T-cell (primary cell): ENCODE data around the gene CHRNA4. TPM values are rescaled to one million over a fixed set of nuclear protein-coding genes. Genes with fewer than 3 reads are reported as not detected.

Experiments
- ATAC-seq, 4 experiments: fragments of 200-7000 bp in 3 of 4; fragments of 150-1000 bp in 1 of 4; cut with Tn5 transposase; replicated peaks in 1 of 4; 1 replicate in 3 of 4; 2 replicates in 1 of 4; pipeline ENCODE4 v1.10.0; 2021; ENCODE audit warnings: moderate library complexity in 3 of 4, mild to moderate bottlenecking in 2 of 4, moderate number of reproducible peaks in 1 of 4
- CTCF ChIA-PET, 2 donors: fragments of 300-600 bp; sonication (Branson Sonifier 250); formaldehyde crosslinking; loops; one replicate each; lab custom pipeline; 2022; ENCODE audit warnings: antibody characterized with exemption in 2 of 2; lab: Charles Lee
- POLR2A ChIA-PET, 2 donors: fragments of 300-600 bp; sonication (Branson Sonifier 250); formaldehyde crosslinking; loops; one replicate each; lab custom pipeline; 2022; ENCODE audit warnings: antibody characterized with exemption in 2 of 2; lab: Charles Lee
- DNase-seq, 35 experiments: peaks; one replicate each; pipeline versions ENCODE4 v3.0.0 to v3.0.0-alpha.2; 2013 to 2023
- H3K27ac ChIP-seq: one replicate; pipeline ENCODE4 v1.5.1; 2013; ENCODE audit warnings: low read length
- H3K27me3 ChIP-seq, 2 experiments: replicated peaks in 1 of 2; 1 replicate in 1 of 2; 2 replicates in 1 of 2; pipeline versions ENCODE4 v1.6.1 to v1.7.0; 2013; ENCODE audit warnings: low read length in 1 of 2, mixed read lengths in 1 of 2; ENCODE audit not compliant: control insufficient read depth in 2 of 2, insufficient read depth in 2 of 2; ENCODE audit errors: extremely low read depth in 1 of 2
- H3K36me3 ChIP-seq, 2 donors: 1 replicate in 1 of 2; 2 replicates in 1 of 2; pipeline versions ENCODE4 v1.6.1 to v1.7.0; 2013; ENCODE audit warnings: low read length in 1 of 2; ENCODE audit not compliant: control insufficient read depth in 2 of 2, insufficient read depth in 1 of 2; ENCODE audit errors: extremely low read depth in 1 of 2
- H3K4me1 ChIP-seq, 2 experiments: 1 replicate in 1 of 2; 2 replicates in 1 of 2; pipeline versions ENCODE4 v1.6.1 to v1.7.0; 2013; ENCODE audit warnings: low read length in 2 of 2, mixed read lengths in 1 of 2; ENCODE audit not compliant: insufficient read depth in 2 of 2, control insufficient read depth in 1 of 2; ENCODE audit errors: extremely low read depth in 1 of 2
- H3K4me3 ChIP-seq, 2 donors: 1 replicate in 1 of 2; 2 replicates in 1 of 2; pipeline versions ENCODE4 v1.5.1 to v1.7.0; 2013; ENCODE audit warnings: mild to moderate bottlenecking in 2 of 2, low read length in 1 of 2, moderate library complexity in 1 of 2; ENCODE audit not compliant: control insufficient read depth in 1 of 2; ENCODE audit errors: extremely low read depth in 1 of 2
- H3K9me3 ChIP-seq: 2 replicates; pipeline ENCODE4 v1.7.0; 2013
- H3K27ac Mint-ChIP-seq, 2 donors: one replicate each; pipeline ENCODE4 v1.8.0; 2020 to 2021; ENCODE audit warnings: mild to moderate bottlenecking in 2 of 2, mixed read lengths in 2 of 2
- H3K27me3 Mint-ChIP-seq, 2 donors: one replicate each; pipeline ENCODE4 v1.8.0; 2021 to 2022; ENCODE audit warnings: mixed read lengths in 2 of 2
- H3K36me3 Mint-ChIP-seq: one replicate; pipeline ENCODE4 v1.8.0; 2021; ENCODE audit warnings: mixed read lengths
- H3K4me1 Mint-ChIP-seq, 3 donors: one replicate each; pipeline ENCODE4 v1.8.0; 2020 to 2022; ENCODE audit warnings: mixed read lengths in 3 of 3, mild to moderate bottlenecking in 1 of 3
- H3K4me3 Mint-ChIP-seq, 3 donors: one replicate each; pipeline ENCODE4 v1.8.0; 2020 to 2022; ENCODE audit warnings: mild to moderate bottlenecking in 3 of 3, mixed read lengths in 3 of 3, moderate library complexity in 3 of 3
- H3K9me3 Mint-ChIP-seq, 3 donors: one replicate each; pipeline ENCODE4 v1.8.0; 2020 to 2022; ENCODE audit warnings: mixed read lengths in 3 of 3
- WGBS: methylation state at CpG from one replicate; pipeline ENCODE4 v1.1.5; 2013; ENCODE audit warnings: missing lambda C conversion rate; ENCODE audit not compliant: insufficient coverage; 5-methylcytosine and 5-hydroxymethylcytosine counted together
- total RNA-seq, 35 experiments: library from RNA in 6 of 35; stranded (reverse) in 6 of 35; fragments of 120-200 nt in 1 of 35; gene quantifications; one replicate each; pipeline versions ENCODE4 v1.2.1 to v1.2.4 and lab custom pipeline; 2013 to 2026

The CHRNA4 gene
- total RNA-seq, 5 donors from 2014 or later (not counting 1 experiment from before 2014, with no cell fraction given), result not detected

DNA sequence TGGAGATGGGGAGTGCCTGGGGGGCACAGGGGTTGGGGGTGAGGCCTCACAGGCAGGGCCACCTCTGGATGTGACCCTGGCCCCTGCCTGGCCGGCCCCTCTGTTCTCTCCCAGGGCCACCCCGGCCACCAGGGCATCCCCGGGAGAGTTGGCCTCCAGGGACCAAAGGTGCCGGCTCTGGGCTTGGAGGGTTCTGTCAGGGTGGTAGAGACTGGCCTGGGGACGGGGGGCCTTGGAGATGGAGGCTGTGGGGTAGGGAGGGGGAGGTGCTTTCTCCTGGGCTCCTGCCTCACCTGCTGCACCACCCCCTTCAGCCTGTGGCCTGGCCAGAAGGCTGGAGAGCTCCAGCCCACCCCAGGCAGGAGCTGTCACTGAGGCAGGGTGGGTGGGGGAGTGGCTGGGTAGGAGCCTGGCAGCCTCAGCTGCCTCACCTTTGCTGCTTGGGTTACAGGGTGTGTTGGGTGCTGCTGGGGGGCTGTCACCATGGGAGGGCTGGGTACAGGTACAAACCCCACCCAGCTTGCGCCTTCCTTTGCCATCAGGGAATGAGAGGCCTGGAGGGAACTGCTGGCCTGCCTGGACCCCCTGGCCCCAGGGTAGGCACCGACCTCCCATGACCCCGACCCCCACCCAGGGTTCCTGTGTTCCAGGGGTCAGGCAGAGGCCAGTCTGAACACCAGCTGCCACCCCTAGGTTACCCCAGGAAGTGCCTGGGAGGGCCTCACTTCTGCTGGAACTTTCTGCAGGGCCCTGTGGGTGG lies 35.4 kb downstream of the CHRNA4 start:
- Histone ChIP-seq H3K36me3 (no peaks in the 10 kb centered on the region), H3K27me3 (peaks cover 0 to 29% of the 10 kb centered on the region in 2 experiments), H3K9me3 (no peaks in the 10 kb centered on the region), H3K4me3 (no peak overlapping the region), H3K4me1 (peaks cover 0 to 20% of the 10 kb centered on the region in 2 experiments), H3K27ac (peak overlapping the region; percentile 86)
- 84% methylated on average over 2 of the region's 8 CpGs for WGBS
- DNase-seq, result no peak
- no peak for ATAC-seq
- CTCF ChIA-PET, result no interaction called here
- H3K36me3 Mint-ChIP-seq, result no peaks in the 10 kb centered on the region
- POLR2A ChIA-PET, result no interaction called here
- peak overlapping the region; percentile 67 to 76 for H3K27ac Mint-ChIP-seq
- peaks cover 0 to 5% (median 2%) of the 10 kb centered on the region in 3 donors for H3K4me1 Mint-ChIP-seq
- no peak overlapping the region for H3K4me3 Mint-ChIP-seq
- H3K9me3 Mint-ChIP-seq, result no peaks in the 10 kb centered on the region
- H3K27me3 Mint-ChIP-seq, result peaks cover 4 to 6% of the 10 kb centered on the region in 2 donors

GRCh38 chr20:63325021-63325471 lies 36.1 kb downstream of the CHRNA4 start:
- WGBS, result 89% methylated on average over 7 of the region's 10 CpGs

GRCh38 chr20:63323357-63323981 lies 37.7 kb downstream of the CHRNA4 start:
- H3K9me3 ChIP-seq, result no peaks in the 10 kb centered on the region
- Mint-ChIP-seq H3K27ac (no peak overlapping the region), H3K27me3 (peaks cover 4 to 6% of the 10 kb centered on the region in 2 donors), H3K9me3 (no peaks in the 10 kb centered on the region), H3K4me3 (no peak overlapping the region), H3K4me1 (peaks cover 0 to 5% (median 2%) of the 10 kb centered on the region in 3 donors), H3K36me3 (no peaks in the 10 kb centered on the region)
- POLR2A ChIA-PET, result no interaction called here
- ATAC-seq, result no peak
- WGBS, result 68% methylated on average over 4 of the region's 18 CpGs
- H3K4me1 ChIP-seq, result peaks cover 0 to 20% of the 10 kb centered on the region in 2 experiments
- CTCF ChIA-PET, result no interaction called here
- no peak for DNase-seq
- no peak overlapping the region for H3K4me3 ChIP-seq
- peaks cover 0 to 45% of the 10 kb centered on the region in 2 experiments for H3K27me3 ChIP-seq
- no peak overlapping the region for H3K27ac ChIP-seq
- H3K36me3 ChIP-seq, result no peaks in the 10 kb centered on the region

More at GRCh38 chr20:63325021-63325471, 36.1 kb downstream of the CHRNA4 start:
- peaks cover 0 to 20% of the 10 kb centered on the region in 2 experiments for H3K4me1 ChIP-seq
- POLR2A ChIA-PET, result no interaction called here
- H3K27ac Mint-ChIP-seq, result no peak overlapping the region
- no peak overlapping the region for H3K4me3 ChIP-seq
- no peaks in the 10 kb centered on the region for H3K36me3 ChIP-seq
- H3K4me3 Mint-ChIP-seq, result no peak overlapping the region
- no peaks in the 10 kb centered on the region for H3K9me3 ChIP-seq
- peaks cover 0 to 35% of the 10 kb centered on the region in 2 experiments for H3K27me3 ChIP-seq
- DNase-seq (no peak), ATAC-seq (no peak)
- H3K27ac ChIP-seq, result no peak overlapping the region
- H3K36me3 Mint-ChIP-seq, result no peaks in the 10 kb centered on the region
- peaks cover 0 to 5% (median 2%) of the 10 kb centered on the region in 3 donors for H3K4me1 Mint-ChIP-seq
- peaks cover 4 to 6% of the 10 kb centered on the region in 2 donors for H3K27me3 Mint-ChIP-seq
- CTCF ChIA-PET, result no interaction called here
- H3K9me3 Mint-ChIP-seq, result no peaks in the 10 kb centered on the region

DNA sequence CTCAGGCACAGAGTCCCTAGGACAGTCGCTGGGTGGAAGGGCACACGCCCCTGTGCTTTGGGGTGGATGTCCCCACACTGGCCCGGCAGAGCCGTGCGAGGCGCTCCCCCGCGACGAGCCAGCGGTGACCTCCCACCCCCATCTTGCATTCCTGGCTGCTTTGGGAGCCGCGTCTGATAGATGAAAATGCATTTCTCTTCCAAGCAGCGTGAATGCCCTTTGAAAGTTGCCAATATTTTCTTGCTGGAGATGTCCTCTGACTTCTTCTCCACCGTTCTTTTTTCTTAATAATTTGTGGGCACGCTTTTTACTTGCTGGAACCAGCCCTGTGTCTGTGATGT lies 38.2 kb downstream of the CHRNA4 start:
- ChIA-PET CTCF (no interaction called here), POLR2A (no interaction called here)
- Histone ChIP-seq H3K27ac (no peak overlapping the region), H3K36me3 (no peaks in the 10 kb centered on the region), H3K4me1 (peaks cover 0 to 20% of the 10 kb centered on the region in 2 experiments), H3K9me3 (no peaks in the 10 kb centered on the region), H3K27me3 (peaks cover 0 to 51% of the 10 kb centered on the region in 2 experiments), H3K4me3 (no peak overlapping the region)
- H3K27ac Mint-ChIP-seq, result no peak overlapping the region
- peaks cover 0 to 5% (median 2%) of the 10 kb centered on the region in 3 donors for H3K4me1 Mint-ChIP-seq
- no peak overlapping the region for H3K4me3 Mint-ChIP-seq
- ATAC-seq (no peak), DNase-seq (no peak)
- H3K27me3 Mint-ChIP-seq, result peaks cover 4 to 6% of the 10 kb centered on the region in 2 donors
- WGBS, result 63% methylated on average over 6 of the region's 15 CpGs
- H3K36me3 Mint-ChIP-seq, result no peaks in the 10 kb centered on the region
- H3K9me3 Mint-ChIP-seq, result no peaks in the 10 kb centered on the region

DNA sequence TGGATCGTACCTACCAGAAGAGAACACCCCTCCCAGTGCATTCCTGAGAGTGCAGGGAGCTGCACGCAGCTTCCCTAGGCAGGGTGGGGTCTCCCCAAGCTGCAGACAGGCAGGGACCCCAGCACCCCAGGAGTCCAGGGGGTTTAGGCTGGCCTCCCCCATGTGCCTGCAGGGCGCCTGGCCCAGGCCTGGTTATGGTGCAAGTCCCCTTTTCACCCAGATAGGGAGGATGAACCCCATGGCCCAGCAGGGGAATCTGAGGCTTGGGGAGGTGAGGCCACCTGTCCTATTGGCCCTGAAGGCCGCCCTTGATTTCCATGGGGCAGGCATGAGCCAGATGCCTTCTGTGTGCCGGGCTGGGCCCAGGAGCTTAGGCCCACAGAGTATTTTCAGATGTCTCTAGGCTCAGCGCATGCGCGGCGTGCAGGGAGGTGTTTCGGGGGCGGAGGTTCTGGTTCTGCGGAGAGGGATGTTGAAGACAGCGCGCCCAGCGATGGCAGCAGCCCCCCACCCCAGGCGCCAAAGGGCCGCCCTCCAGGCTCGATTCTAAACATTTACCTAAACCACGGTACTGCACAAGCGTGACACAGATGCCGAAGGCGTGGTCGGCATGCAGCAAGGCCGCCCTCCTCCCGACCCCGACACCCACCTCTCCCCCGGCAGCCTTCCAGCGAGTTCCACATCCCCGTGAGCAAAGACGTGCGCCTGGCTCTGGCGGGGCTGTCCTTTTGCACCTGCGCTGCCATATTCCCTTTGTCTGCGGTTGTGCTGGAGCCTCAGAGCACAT lies 38.8 kb downstream of the CHRNA4 start:
- CTCF ChIA-PET, result no interaction called here
- ATAC-seq, result no peak

More for the DNA sequence above, 38.8 kb downstream of the CHRNA4 start:
- Mint-ChIP-seq H3K9me3 (no peaks in the 10 kb centered on the region), H3K27ac (no peak overlapping the region), H3K4me3 (no peak overlapping the region), H3K4me1 (peaks cover 0 to 5% (median 2%) of the 10 kb centered on the region in 3 donors), H3K27me3 (peaks cover 4 to 8% of the 10 kb centered on the region in 2 donors), H3K36me3 (no peaks in the 10 kb centered on the region)
- whole genome bisulfite sequencing, result 76% methylated on average over 30 of the region's 34 CpGs
- Histone ChIP-seq H3K4me3 (no peak overlapping the region), H3K36me3 (no peaks in the 10 kb centered on the region), H3K4me1 (peaks cover 0 to 20% of the 10 kb centered on the region in 2 experiments), H3K27ac (no peak overlapping the region), H3K9me3 (no peaks in the 10 kb centered on the region), H3K27me3 (peaks cover 0 to 52% of the 10 kb centered on the region in 2 experiments)
- DNase-seq, result peak in 2 of 35 experiments; percentile 2 to 3
- POLR2A ChIA-PET, result no interaction called here
